RCC 7860 (cell line): ENCODE results near the gene PSTPIP1.

Experiments
- DNase-seq: peaks from one replicate; pipeline ENCODE4 v3.0.0-alpha.2; 2015; ENCODE audit warnings: low spot score
- FAIRE-seq: peaks from 2 replicates; lab custom pipeline; 2012; peaks lifted over from hg19 to GRCh38; lab: Jason Lieb, UNC

Gene PSTPIP1

GRCh38 chr15:77039217-77039533 lies 44.2 kb downstream of the PSTPIP1 start:
- no peak for FAIRE-seq
- no peak for DNase-seq

- FAIRE-seq (no peak), DNase-seq (no peak)
These were observed 44.9 kb downstream of the PSTPIP1 start for GRCh38 chr15:77039848-77040247.

DNA sequence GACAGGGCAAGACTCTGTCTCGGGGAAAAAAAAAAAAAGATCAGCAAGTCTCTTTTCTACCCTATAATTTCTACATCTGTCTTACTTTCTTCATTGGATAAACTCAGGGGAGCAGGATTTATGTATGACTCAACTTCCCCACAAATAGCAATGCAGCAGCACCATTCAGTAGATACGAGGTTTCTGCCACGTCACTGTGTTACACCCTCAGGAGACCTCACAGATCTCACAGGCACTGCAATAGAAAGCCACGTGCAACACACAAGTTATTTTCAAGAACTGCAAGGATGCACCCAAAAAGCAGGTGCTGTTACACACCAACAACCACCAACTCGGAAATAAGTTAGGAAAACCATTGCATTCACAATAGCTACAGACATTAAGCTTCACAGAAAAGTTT lies 45.7 kb downstream of the PSTPIP1 start:
- DNase-seq (no peak), FAIRE-seq (no peak)

GRCh38 chr15:77042245-77042919 lies 47.5 kb downstream of the PSTPIP1 start:
- FAIRE-seq: no peak
- no peak for DNase-seq

DNA sequence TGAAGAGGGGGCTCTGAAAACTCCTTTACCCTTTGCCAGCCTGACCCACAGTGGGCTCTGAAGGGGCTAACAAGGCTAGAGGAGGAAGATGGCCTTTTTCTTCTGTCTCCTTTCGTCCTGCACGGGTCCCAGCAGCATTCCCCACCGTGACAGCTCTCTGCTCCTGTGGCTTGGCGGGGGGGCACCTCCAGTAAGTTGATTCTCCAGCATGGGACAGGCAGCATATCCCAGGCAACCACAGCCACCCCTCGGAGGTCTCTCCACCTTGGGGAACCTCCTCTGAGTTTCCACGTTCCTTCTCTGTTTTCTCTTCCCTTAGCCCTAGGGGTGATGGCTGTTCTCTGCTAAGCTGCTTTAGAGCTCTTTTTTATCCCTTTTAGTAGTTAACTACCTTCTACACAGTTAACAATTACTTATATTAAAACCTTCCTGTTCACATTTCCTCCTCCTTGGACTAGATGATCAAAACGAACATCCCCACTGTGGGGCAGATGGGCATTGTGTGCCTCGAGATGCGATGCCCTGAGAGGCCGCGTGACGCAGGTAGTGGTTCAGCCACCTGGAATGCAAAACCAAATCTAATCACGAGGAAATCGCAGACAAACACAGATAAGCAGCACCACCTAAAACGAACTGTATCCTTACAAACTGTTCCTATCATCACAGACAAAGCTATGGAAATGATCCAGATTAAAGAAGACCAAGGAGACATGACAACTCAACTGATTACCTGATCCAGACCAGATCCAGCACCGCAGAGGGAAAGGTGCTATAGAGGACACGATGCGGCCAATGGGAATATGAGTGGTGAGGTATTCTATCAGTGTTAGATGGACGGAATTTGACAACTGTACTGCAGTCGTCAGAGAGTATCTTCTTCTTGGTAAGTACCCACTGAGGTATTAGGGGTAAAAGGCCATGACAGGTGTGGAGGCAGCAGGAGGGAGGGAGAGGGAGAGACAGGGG lies 48.3 kb downstream of the PSTPIP1 start:
- FAIRE-seq: no peak

GRCh38 chr15:77044228-77045042 lies 49.5 kb downstream of the PSTPIP1 start:
- no peak for DNase-seq
- FAIRE-seq: no peak

More for the DNA sequence above, 48.3 kb downstream of the PSTPIP1 start:
- no peak for DNase-seq

DNA sequence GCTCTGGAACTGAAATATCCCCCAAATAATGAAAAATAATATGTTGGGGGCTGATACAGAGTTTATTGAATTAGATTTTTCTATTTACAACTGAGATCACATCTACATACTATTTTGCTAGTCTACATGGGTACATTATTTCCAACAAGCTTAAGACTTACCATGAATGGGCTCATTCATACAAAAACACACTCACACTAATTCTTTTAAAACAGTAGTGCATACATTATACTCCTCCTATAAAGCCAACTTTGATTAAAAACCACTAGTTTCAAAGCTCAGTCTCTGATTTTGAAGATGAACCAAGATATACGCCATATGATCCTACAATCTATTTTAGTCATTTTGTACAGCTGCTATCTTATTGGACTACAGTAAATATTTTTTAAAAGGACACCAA lies 51.1 kb downstream of the PSTPIP1 start:
- FAIRE-seq (no peak), DNase-seq (no peak)

- no peak for DNase-seq
- no peak for FAIRE-seq
These were observed 51.9 kb downstream of the PSTPIP1 start for GRCh38 chr15:77046704-77047412.

DNA sequence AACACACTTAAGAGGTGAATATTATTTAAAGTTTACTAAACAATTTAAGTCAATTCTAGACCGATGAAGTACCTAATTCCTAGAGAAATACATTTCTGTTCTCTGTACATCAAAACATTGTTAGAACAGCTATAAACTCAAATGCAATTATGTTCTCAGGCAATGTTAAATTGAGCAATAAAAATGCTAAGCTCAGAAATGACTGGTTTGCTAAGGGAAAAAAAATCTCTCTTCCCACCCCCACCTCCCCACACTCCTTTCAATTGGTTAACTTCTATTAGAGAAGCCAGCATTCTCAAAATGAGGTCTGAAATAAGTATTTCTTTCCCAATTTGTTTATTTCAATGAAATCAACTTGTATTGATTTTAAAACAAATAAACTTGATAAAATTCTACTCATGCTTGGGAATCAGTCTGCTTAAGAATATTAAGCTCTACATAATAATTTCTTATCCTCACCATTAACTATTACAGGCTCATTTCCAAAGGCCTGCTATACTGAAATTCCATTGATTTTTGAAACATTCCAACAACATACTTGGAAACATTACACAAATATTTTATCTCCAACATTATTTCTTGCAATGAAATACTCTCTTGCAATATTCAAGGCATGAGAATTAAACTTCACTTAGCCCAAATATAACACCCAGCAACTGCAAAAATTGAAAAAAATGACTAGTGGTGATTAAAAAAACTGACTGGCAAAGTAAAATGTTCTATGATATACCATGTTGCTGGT lies 53.4 kb downstream of the PSTPIP1 start:
- DNase-seq: no peak
- FAIRE-seq: no peak

- no peak for FAIRE-seq
- DNase-seq: no peak
These were observed 57.6 kb downstream of the PSTPIP1 start for GRCh38 chr15:77052556-77052955.

DNA sequence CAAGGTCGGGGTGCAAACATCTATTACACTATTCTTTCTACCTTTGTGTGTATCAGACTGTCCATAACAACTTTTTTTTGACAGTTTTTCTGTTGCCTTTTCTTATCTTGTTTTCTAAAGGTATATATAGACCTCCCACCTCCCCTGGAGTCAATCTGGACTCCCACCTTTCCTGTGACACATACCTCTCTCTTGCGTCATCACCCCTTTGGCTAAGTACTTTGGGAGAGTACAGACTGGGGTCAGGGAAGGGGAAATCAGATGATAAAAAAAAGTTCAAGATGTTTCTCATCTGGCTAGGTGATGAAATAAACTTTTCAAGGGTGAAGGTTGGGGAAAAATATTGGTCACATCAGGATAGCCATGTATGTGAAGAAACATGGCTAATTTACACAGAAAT lies 58.8 kb downstream of the PSTPIP1 start:
- no peak for DNase-seq
- FAIRE-seq: no peak

DNA sequence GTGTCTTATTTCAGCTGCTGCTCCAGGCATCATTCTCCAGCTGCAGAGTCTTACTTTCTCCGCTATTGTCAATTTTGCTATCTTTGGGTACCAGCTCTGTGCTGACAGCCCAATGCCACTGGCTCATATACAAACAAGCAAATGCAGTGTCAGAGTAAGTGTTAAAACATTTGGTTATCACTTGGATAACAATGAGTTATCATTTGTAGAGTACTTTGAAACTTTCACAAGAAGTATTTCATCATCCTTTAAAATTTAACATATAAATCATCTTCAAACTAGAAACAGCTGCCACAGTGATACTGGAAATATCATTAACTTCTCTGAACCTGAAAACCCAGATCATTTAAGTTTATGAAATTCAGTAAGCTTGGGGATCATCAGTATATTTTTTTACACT lies 62.1 kb downstream of the PSTPIP1 start:
- FAIRE-seq: no peak
- DNase-seq: no peak

- FAIRE-seq (no peak), DNase-seq (peak; percentile 8)
These were observed 62.8 kb downstream of the PSTPIP1 start for GRCh38 chr15:77057685-77058084.

DNA sequence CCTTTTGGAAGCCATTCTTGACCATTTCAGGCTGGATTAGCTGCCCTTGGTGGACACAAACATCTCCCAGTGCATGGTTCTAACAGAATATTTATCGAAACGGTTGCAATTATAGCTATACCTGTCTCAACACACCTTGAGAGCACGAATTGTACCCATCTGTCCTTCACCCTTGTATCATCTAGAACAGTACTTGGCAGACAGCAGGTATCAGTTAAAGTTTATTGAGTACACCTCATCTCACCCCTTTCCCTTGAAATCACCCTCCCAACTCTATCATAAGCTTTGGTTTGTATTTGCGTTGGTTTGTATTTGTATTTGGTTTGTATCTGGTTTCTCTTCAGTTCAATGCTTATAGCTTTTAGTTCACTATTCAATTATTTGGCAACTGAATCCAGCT lies 63.5 kb downstream of the PSTPIP1 start:
- FAIRE-seq: no peak
- DNase-seq: no peak

- no peak for FAIRE-seq
- DNase-seq: no peak
These were observed 64.9 kb downstream of the PSTPIP1 start for GRCh38 chr15:77059786-77060361.

DNA sequence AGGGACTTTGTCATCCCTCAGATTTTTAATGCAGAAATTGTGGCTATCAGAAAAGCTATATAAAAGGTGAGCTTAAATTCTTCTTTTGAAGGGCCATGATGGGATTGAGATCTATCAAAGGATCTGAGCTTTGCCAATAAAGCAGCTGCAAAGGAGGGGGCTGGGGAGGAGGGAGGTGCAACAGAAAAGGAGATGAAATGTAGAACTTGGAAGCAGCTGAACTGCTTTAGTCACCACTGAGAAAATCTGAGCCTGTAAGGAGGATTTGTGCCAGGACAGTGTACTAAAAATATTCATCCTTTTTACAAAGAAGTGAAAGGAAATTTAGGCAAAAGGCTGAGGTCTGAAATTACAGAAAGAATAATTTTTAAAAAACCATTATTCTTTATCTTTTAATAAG lies 65.6 kb downstream of the PSTPIP1 start:
- DNase-seq: no peak
- FAIRE-seq: no peak

DNA sequence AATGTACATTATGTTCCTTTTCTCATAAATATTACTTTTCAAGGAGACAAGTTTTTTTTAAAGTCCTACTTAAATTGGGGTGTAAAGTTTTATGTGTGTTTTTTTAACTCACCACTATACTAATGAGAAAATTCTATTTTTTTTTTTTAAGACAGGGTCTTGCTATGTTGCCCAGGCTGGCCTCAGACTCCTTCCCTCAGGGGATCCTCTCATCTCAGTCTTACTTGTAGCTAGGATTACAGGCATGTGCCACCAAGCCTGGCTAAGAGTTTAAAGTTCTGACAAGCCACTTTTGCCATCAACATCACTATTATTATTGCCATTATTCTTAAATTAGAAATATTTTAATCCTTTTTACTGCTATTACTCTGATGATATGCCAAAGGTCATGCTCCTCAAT lies 68.3 kb downstream of the PSTPIP1 start:
- no peak for FAIRE-seq
- DNase-seq: no peak

DNA sequence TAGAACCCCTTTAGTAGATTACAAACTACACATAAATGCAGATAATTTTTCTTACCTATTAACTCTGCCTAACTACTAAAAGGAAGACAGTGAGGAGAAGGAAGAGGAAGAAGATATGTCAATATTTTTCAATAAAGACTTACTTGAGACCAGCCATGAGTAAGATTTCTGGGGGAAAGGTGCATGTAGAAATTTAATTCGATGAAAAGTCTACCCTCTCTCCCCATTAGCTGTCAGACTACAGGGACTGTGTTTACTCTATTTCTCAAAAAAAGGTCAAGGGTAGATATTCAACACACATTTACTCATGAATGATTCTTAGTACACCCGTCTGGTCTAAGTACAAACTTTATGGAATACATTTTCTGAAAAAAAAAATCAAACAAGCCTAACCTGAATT lies 69.1 kb downstream of the PSTPIP1 start:
- FAIRE-seq (no peak), DNase-seq (no peak)

DNA sequence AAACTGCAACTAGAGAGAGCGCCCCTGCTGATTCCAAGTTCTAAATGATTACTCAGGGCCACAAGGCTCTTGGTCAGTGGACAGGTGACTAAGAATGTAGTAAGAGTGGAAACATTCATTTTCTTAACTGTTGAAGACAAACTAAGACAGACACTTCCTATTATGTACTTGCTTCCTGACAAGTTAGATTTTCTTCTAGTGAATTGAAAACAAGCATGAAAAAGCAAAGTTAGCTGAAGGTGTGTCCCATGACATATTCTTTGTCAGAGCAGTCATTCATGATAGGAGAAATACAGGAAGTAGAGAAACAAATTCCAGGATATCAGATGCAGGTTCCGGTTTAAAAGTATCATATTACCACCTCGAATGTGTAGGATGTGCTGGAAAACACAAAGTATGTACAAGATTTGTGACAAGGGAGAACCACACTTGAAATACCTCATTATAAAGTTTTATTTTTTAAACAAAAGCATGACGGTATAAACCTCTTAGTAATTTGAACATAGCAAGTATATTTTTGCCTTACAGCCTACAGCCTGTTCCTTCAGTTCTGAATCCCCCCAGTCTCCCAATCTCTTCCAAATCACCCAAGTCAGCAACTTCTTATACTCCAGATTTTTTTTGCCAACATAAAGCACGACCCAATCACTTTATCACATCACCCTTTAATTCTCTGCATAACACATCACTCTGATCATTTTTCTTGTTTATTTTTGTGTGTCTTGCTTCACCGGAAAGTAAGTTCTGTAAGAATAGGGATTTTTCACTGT lies 69.8 kb downstream of the PSTPIP1 start:
- DNase-seq (peak; percentile 84), FAIRE-seq (peak; percentile 91)
